NT2/D1 (cell line): ENCODE results near the gene BABAM1.

ENCODE experiments used
- DNase-seq: peaks from one replicate; pipeline ENCODE4 v3.0.0-alpha.2; 2011; ENCODE audit warnings: low read depth, low spot score
- H3K27me3 ChIP-seq: 2 replicates; pipeline ENCODE4 v1.6.0; 2011; ENCODE audit warnings: mild to moderate bottlenecking; ENCODE audit not compliant: insufficient read length, insufficient read depth
- H3K36me3 ChIP-seq: 2 replicates; pipeline ENCODE4 v1.6.1; 2011; ENCODE audit warnings: mild to moderate bottlenecking, low read length, mixed read lengths; ENCODE audit not compliant: insufficient read depth, insufficient read length
- H3K4me1 ChIP-seq: 2 replicates; pipeline ENCODE4 v1.5.1; 2011; ENCODE audit not compliant: insufficient read depth, insufficient read length
- H3K4me3 ChIP-seq: 2 replicates; pipeline ENCODE4 v1.5.1; 2011; ENCODE audit warnings: low read depth; ENCODE audit not compliant: insufficient read length
- H3K9ac ChIP-seq: 2 replicates; pipeline ENCODE4 v1.6.0; 2011; ENCODE audit warnings: low read depth; ENCODE audit not compliant: insufficient read length
- H3K9me3 ChIP-seq: 2 replicates; pipeline ENCODE4 v1.5.1; 2011; ENCODE audit warnings: mild to moderate bottlenecking, low read length; ENCODE audit not compliant: insufficient read depth
- SUZ12 ChIP-seq: IDR thresholded peaks from 2 replicates; pipeline ENCODE4 v1.6.1; 2011; ENCODE audit not compliant: insufficient read length, insufficient read depth; ENCODE audit errors: extremely low read depth
- YY1 ChIP-seq: IDR thresholded peaks from 2 replicates; pipeline ENCODE4 v1.6.1; 2011; ENCODE audit not compliant: insufficient read length, insufficient read depth
- ZNF274 ChIP-seq: IDR thresholded peaks from 2 replicates; pipeline ENCODE4 v1.6.1; 2011; ENCODE audit warnings: mild to moderate bottlenecking, low read depth, low read length

BABAM1 gene

DNA sequence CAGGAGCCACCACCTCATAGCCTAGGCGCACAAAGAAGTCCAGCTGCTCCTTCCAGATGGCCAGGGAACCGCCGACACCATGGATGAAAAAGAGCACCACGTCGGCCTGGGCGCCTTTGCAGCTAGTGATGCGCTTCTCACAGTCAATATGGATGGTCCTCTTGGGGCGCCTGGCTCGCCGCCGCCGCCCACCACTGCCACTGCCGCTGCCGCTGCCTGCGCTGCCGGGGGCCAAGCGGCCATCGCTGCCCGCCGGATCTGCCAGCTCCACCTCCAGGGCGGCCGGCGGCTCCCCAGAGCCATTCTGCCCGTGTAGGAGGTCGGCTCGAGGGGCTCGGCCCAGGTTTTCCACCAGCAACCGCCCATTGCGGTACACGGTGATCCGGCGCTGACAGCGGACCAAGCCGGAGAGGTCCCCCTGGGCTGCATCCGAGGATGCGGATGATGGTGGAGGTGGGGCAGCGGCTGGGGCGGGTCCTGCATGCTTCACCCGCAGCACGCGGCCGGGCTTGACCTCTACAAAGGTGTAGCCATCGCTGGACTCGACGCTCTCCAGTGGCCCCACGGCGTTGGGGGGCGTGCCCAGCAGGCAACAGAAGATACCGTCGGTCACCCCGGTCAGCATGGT is 33.9 kb downstream of the BABAM1 start:
- H3K9me3 ChIP-seq = peaks cover 14% of the 10 kb centered on the region; the same call in 1 of the 2 replicates
- DNase-seq = no peak
- no peak overlapping the region for H3K9ac ChIP-seq
- no peak overlapping the region for H3K4me3 ChIP-seq
- peaks cover 25% of the 10 kb centered on the region for H3K36me3 ChIP-seq
- TF ChIP-seq ZNF274 = no peak
- no peak for TF ChIP-seq SUZ12
- TF ChIP-seq YY1 = no peak
- peaks cover 9% of the 10 kb centered on the region for H3K4me1 ChIP-seq
- H3K27me3 ChIP-seq = no peaks in the 10 kb centered on the region

DNA sequence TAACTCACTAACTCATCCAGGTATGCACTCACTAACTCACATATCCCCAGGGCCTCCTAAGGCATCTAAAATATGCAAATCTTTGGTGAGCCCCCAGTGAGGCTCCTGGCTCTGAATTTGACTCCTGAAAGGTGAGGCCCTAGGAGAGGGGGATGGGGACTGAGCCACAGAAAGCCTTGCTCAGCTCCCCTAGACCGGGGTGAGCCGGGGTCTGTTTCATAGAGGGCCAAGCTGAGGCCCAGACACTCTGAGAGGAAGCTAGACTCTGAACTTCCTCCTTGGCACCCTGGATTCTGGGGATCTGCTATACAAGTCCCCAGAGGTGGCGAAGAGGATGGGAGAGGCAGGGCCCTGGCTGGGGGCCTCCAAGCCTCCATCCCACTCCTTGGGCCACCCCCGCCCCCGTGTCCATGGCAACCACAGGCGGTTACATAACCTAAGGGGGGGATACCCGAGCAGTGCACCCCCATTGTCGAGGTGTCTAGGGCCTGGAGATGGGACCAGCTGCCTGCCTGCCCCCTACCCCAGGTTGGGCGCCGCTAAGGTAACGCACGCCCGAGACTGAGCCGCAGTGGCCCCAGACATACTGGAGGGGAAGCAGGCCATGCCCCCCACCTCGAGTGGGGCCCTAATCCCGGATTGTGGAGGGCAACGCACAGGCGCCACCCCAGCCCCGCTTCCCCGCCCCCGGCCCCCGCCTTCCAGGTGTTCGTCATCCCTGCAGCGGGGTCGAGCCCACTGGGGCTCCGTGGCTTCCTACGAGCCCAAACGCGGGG is 35.3 kb downstream of the BABAM1 start:
- DNase-seq = no peak
- peaks cover 9% of the 10 kb centered on the region for H3K4me1 ChIP-seq
- TF ChIP-seq ZNF274 (no peak), SUZ12 (no peak), YY1 (no peak)
- peak overlapping the region; percentile 80 for H3K9ac ChIP-seq
- no peaks in the 10 kb centered on the region for H3K27me3 ChIP-seq
- H3K4me3 ChIP-seq = peak overlapping the region; percentile 61
- H3K9me3 ChIP-seq = peaks cover 10% of the 10 kb centered on the region; the same call in 1 of the 2 replicates
- peaks cover 22% of the 10 kb centered on the region for H3K36me3 ChIP-seq

DNA sequence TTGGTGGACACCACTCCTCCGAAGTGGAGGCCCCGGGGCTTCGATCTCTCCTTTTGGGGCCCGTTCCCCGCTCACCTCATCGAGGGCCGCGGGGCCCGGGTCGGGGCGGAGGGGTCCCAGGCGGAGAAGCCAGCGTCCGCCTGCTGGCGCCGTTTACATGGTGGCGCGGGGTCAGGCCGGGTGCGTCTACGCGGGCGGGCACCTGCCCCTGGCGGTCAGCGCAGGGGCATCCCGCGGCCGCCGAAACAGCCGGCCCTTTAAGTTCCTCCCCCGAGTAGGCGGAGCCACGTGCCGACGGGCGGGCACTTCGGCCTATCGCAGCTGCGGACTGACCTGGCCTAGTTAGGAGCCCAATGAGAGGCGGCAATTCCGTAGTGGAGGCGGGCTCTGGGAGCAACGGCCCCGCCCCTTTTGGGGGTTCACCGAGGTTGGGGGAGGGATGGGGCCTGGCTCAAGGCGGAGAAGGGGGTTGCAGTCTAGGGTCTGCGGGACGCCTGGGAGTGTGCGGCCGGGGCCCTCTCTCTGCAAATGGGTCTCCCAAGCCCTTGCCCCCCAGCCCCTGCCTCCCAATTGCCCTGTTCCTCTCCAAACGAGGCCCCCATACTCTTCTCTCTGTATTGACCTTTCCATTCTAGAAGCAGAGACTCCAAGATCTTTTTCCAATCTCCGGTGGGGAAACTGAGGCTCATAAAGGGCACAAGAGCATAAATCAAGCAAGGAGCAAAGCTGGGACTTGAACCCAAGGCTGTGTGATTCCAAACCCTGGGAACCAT is 36.1 kb downstream of the BABAM1 start, which contains the start of gene ABHD8:
TSS of gene ABHD8 (minus strand) at position 259 of the 773 bp plus-strand sequence. CDS start 1,809 bp downstream, outside the sequence.
- Histone ChIP-seq H3K9ac (peak within 1 kb of the TSS; percentile 80), H3K27me3 (no peaks in the 10 kb centered on the region), H3K4me1 (peaks cover 9% of the 10 kb centered on the region), H3K9me3 (peaks cover 3% of the 10 kb centered on the region; the same call in 1 of the 2 replicates), H3K36me3 (peaks cover 19% of the 10 kb centered on the region), H3K4me3 (peak within 1 kb of the TSS; percentile 61)
- peak; percentile 97 for DNase-seq
- TF ChIP-seq SUZ12 (no peak), ZNF274 (no peak), YY1 (no peak)

DNA sequence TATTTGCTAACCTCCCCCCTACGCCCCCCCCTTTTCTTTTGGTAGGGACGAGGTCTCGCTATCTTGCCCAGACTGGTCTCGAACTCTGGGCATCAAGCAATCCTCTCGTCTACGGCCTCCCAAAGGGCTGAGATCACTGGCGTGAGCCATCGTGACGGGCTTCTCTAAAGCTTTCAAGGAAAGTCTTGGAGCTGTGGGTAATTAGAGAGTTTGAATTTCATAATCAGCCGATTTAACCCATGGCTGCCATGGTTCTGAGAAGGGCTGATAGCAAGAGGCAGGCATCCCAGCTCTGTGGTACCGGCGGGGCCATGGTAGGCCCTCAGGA is 36.7 kb downstream of the BABAM1 start:
- Histone ChIP-seq H3K36me3 (peaks cover 16% of the 10 kb centered on the region), H3K9ac (no peak overlapping the region), H3K9me3 (no peaks in the 10 kb centered on the region), H3K4me1 (peaks cover 9% of the 10 kb centered on the region), H3K4me3 (no peak overlapping the region), H3K27me3 (no peaks in the 10 kb centered on the region)
- no peak for DNase-seq
- TF ChIP-seq YY1 = no peak
- TF ChIP-seq SUZ12 = no peak
- TF ChIP-seq ZNF274 = no peak

DNA sequence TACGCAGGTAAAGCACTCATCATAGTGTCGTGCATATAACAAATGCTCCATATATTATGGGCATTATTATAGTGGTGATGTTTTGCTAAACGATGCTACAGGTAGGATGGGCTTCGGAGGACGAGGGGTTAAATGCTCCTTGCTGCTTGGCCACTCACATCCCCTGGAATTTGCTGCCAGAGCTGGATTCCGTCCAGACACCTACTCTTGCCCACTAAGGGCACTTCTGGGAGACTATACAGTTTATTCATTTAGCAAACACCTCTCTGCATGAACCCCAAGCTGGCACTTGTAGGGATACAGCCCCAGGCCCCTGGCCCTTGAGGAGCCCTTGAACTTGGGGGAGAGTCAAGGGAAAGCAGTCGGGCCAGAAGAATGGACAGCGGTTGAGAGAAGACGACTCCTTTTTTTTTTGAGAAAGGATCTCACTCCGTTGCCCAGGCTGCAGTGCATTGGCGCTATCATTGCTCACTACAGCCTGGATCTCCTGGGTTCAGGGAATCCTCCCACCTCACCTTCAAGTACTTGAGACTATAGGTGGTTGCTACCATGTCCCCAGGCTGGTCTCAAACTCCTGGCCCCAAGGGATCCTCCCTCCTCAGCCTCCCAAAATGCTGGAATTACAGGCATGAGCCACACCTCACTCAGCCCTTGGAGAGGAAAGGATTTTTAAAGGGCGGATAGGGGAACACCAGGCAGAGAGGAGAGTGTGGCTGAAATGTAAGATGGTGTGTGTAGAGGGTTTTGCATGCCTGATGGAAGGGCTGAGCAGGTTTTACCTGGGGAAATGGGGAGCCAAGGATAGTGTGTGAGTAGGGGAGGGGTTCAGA is 37.4 kb downstream of the BABAM1 start:
- Histone ChIP-seq H3K9ac (peak overlapping the region; percentile 76), H3K36me3 (peaks cover 16% of the 10 kb centered on the region), H3K27me3 (no peaks in the 10 kb centered on the region), H3K4me3 (no peak overlapping the region), H3K4me1 (peaks cover 9% of the 10 kb centered on the region), H3K9me3 (no peaks in the 10 kb centered on the region)
- no peak for DNase-seq
- no peak for TF ChIP-seq YY1

DNA sequence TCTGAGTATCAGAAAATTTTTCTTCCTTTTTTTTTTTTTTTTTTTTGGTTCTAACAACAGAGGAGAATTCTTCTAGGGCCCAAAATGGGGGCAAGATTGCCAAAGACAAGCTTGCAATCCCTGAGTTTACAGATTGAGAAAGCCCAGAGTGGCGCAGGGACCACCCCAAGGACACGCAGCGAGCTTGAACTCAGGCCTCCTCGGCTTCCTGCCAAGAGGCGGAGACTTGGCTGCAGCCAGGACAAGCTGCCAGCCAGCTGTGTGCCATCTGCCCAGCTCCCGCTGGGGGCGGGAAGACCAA is 37.9 kb downstream of the BABAM1 start:
- Histone ChIP-seq H3K27me3 (no peaks in the 10 kb centered on the region), H3K36me3 (peaks cover 16% of the 10 kb centered on the region), H3K4me1 (peaks cover 9% of the 10 kb centered on the region), H3K9me3 (no peaks in the 10 kb centered on the region), H3K4me3 (peak overlapping the region; percentile 5), H3K9ac (peak overlapping the region; percentile 76)
- DNase-seq = no peak
- TF ChIP-seq ZNF274 = no peak
- TF ChIP-seq SUZ12 = no peak
- no peak for TF ChIP-seq YY1
